HG02973 (cell line): ENCODE results near the gene TH.
"Not testable (repeated sequence)": the region's sequence is repeated elsewhere in the genome, so short reads cannot be mapped to it uniquely, and the experiment has no call there.

ENCODE experiments used
- ATAC-seq: cut with Tn5 transposase; IDR thresholded peaks from one replicate; pipeline ENCODE4 v1.9.1; 2021; ENCODE audit warnings: moderate library complexity; ENCODE audit not compliant: unreplicated experiment

The TH gene

DNA sequence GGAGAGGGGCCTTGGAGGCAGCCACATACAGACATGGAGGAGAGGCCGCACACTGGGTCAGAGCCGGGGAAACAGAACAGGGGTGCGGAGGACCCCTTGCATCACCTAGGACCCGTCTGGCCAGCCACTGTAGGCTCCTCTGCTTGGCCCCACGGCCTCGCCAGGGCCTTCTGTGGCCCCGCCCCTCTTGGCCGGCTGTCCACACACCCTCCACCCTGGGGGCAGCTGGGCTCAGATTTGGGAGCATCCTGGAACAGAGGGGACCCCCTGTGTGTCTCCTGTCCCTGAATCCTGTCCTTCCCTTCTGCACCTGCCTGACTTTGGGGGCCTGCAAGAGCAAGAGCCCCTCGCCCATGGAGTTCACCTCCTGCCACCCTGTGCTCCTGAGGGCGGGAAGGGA lies 7.9 kb upstream of the TH start:
- ATAC-seq = no peak

DNA sequence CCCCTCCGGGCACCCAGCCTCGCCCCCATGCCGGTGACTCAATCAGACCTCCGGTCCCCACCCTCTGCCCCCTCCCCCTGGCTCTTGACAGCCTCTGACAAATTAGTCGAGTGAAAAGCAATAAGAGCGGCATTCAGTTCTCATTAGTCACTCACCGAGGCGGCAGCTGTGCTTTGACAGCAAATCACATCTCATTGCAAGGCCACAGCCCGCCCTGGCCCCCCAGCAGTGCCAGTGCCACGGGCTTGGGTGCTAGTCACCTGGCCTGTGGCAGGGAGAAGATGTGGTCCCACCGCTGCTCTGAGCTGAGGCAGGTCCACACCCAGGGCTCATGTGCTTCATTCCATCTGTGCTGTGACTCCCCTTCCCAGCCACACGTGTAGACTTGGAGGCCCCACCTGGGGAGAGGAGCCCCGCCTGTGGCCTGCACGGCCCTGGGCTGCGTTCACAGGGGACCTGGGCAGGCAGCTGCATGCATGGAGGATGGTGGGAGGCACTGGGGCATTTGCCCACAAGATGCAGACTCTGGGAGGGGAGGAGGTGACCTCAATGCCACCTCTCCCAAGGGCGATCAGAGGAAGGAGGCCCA lies 7.4 kb upstream of the TH start:
- no peak for ATAC-seq

GRCh38 chr11:2178055-2178773 lies 6.6 kb upstream of the TH start:
- not testable (repeated sequence) for ATAC-seq

DNA sequence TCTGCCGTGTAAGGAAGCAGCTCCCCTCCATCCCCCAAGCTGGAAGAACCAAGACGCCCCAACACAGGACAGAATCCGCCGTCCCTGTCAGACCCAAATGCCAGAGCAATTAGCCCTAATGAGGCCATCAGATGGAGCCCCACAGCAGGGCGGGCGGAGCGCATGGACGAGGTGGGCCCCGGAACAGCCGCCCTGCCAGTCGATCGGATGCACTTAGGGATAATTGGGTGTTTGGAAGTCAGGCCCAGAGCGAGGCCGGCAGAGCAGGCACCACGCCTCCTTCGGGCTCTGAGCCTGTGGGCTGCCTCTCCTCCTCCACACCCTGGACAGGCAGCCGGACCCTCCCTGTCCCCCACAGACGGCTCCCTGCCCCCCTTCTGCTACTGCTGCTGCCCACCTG lies 5.5 kb upstream of the TH start:
- ATAC-seq = no peak

- no peak for ATAC-seq
These were observed 4.8 kb upstream of the TH start for GRCh38 chr11:2176389-2176900.

DNA sequence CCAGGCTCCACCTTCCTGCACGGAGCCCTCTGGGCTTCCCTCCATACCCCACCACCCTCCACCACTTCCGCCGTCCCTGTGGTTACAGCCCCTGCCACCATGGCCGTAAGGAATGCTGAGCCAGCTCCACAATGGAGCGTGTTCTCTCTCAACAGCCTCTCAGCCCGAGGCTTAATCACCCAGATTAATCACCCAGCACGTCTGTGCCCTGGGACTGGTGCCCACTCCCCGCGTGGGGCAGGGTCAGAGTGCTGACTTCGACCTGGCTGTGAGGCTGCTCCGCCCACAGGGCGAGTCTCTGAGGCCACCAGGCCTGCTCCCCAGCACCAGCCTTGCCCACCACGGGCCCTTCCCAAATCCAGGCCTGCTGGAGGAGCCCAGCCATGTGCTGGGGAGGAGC lies 4.0 kb upstream of the TH start:
- ATAC-seq = no peak

DNA sequence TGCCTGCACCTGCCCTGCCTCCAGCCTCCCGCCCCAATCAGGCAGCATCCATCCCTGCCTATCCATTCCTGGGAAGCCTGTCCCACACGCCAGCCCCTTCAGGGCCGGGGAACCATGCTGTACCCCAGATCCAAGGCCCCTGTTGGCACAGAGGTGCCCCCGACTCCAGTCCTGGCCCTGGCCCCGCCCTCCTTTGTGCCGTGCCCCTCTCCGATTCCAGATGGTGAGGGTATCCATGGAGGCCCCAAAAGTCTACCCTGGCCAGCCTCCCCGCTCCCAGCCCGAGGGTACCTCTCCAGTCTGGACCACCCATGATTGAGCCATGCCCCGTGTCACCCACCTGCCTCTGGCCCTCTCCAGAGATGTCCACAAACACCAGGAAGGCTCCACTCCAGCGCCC lies 2.7 kb upstream of the TH start:
- ATAC-seq = no peak

GRCh38 chr11:2173761-2174160 lies 2.1 kb upstream of the TH start:
- no peak for ATAC-seq

GRCh38 chr11:2173150-2173693 lies 1.6 kb upstream of the TH start:
- no peak for ATAC-seq

DNA sequence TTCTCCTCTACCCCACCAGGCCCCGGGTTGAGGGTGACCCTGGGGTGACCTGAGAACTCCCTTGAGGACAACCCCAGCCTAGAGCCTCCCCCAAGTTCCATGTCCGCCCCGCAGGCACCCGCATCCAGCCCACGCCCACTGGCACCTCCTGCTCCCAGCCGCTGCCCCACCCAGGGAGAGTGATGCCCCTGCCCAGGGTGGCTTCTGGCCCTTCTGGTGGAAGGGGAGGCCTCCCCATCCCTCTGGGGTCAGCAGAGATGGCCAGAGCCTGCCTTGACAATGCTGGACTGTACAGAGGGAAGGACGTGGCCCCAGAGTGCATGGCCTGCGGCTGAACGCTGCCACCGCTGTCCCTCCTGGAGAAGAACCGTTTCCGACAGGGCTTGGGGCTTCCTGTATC lies 1.1 kb upstream of the TH start:
- no peak for ATAC-seq

GRCh38 chr11:2169626-2170570 lies 1.7 kb downstream of the TH start:
- no peak for ATAC-seq

- no peak for ATAC-seq
These were observed 2.6 kb downstream of the TH start for GRCh38 chr11:2169005-2169378.

DNA sequence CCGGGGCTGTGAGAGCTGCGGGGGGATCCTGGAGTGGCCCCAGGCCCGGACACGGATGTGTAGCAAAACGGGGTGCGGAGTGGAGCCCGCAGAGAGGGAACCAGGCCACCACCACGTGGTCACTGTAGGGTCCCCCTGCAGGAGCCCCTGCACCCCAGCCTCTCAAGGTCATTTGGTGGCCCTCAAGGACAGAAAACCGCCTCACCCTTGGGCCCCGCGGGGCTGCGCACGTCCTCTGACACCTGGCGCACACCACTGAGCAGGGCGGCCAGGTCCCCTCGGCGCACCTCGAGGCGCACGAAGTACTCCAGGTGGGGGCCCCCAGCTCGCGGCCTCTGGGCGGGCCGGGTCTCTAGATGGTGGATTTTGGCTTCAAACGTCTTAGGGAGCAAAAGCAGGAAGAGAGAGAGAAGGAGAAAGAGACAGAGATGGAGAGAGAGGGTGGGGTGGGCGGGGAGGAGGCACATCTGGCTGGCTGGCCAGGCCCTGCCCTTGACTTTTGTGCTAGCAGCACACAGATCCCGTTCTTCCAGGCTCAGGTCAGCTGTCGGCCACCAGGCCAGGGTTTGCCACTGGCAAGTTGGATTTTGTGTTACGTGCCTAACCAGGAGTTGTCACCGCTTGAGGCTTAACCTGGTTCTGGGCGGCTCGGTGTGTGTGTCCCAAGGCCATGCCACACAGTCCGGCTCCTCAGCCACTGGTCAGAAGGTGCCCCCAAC lies 3.2 kb downstream of the TH start:
- ATAC-seq = no peak

GRCh38 chr11:2167141-2168045 lies 4.2 kb downstream of the TH start:
- no peak for ATAC-seq

DNA sequence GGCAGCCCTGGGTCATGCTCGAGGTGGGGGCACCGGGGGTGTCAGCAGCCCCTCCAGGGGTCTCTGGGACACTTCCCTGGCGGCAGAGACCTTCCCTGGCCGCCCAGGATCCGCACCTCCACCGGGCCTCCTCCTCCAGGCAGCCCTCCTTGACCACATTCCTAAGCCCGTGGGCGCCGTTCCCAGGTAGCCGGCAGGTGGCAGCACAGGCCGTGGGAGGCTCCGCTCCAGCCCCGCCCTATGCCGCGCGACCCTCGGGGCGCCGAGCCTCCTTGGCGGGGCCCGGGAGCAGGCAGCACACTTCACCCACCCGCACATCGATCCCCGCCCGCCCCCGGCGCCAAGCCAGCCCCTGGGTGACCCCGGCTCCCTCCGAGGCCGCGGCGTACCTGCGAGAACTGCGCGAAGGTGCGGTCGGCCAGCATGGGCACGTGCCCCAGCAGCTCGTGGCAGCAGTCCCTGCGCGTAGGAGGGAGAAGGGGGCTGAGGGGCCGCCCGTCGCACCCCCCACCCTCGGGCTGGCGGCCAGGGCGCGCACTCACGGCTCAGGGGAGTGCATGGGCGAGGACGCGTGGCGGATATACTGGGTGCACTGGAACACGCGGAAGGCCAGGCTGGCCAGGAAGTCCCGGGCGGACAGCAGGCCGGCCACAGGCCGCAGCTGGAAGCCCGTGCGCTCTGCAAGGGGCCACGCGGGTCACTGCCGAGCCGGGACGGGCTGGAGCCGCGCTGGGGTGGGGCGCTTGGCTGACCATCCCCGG lies 5.3 kb downstream of the TH start:
- ATAC-seq = no peak

GRCh38 chr11:2165571-2165970 lies 6.0 kb downstream of the TH start:
- ATAC-seq = no peak

- no peak for ATAC-seq
These were observed 6.6 kb downstream of the TH start for GRCh38 chr11:2164861-2165555.

GRCh38 chr11:2164081-2164480 lies 7.5 kb downstream of the TH start:
- no peak for ATAC-seq
